Keratinocyte (primary cell): ENCODE measurements around the gene GHRL. TPM values are rescaled to one million over a fixed set of nuclear protein-coding genes. Genes with fewer than 3 reads are reported as not detected.

Experiments used
- DNase-seq: peaks from one replicate; pipeline ENCODE4 v3.0.0-alpha.2; 2011; ENCODE audit warnings: low read depth, missing footprints, low spot score
- FAIRE-seq: peaks from 2 replicates; lab custom pipeline; 2011; peaks lifted over from hg19 to GRCh38; lab: Jason Lieb, UNC
- H2AFZ ChIP-seq: 2 replicates; pipeline ENCODE4 v1.6.0; 2012; ENCODE audit warnings: low read length, control low read depth, inconsistent platforms; ENCODE audit not compliant: control insufficient read depth
- H3K27ac ChIP-seq: 2 replicates; pipeline ENCODE4 v1.5.1; 2011; ENCODE audit warnings: low read length; ENCODE audit not compliant: control insufficient read depth, insufficient read depth
- H3K27me3 ChIP-seq: 3 replicates; pipeline ENCODE4 v1.6.0; 2011; ENCODE audit warnings: low read length; ENCODE audit not compliant: control insufficient read depth, insufficient read depth; ENCODE audit errors: extremely low read depth
- H3K36me3 ChIP-seq, 2 experiments: 2 replicates in 1 of 2; 3 replicates in 1 of 2; pipeline ENCODE4 v1.5.1; 2011; ENCODE audit warnings: low read length in 2 of 2, mild to moderate bottlenecking in 1 of 2; ENCODE audit not compliant: control insufficient read depth in 2 of 2, insufficient read depth in 2 of 2; ENCODE audit errors: extremely low read depth in 1 of 2
- H3K4me1 ChIP-seq: 3 replicates; pipeline ENCODE4 v1.5.1; 2011; ENCODE audit warnings: low read length; ENCODE audit not compliant: control insufficient read depth, insufficient read depth; ENCODE audit errors: extremely low read depth
- H3K4me2 ChIP-seq: 3 replicates; pipeline ENCODE4 v1.6.0; 2011; ENCODE audit warnings: low read depth, low read length; ENCODE audit not compliant: control insufficient read depth, insufficient read depth; ENCODE audit errors: extremely low read depth
- H3K4me3 ChIP-seq, 3 experiments: fragments of 200-600 bp in 1 of 3; sonication (generic) in 1 of 3; 2 replicates in 2 of 3; 3 replicates in 1 of 3; pipeline ENCODE4 v1.5.1; 2011 to 2016; ENCODE audit warnings: low read length in 3 of 3, mild to moderate bottlenecking in 3 of 3, control low read depth in 2 of 3, inconsistent platforms in 1 of 3, low read depth in 1 of 3, mixed read lengths in 1 of 3, mixed run types in 1 of 3, moderate library complexity in 1 of 3; ENCODE audit not compliant: control insufficient read depth in 2 of 3, insufficient read depth in 2 of 3; ENCODE audit errors: extremely low read depth in 1 of 3
- H3K79me2 ChIP-seq: 2 replicates; pipeline ENCODE4 v1.6.0; 2012; ENCODE audit warnings: low read length; ENCODE audit not compliant: control insufficient read depth, insufficient read depth
- H3K9ac ChIP-seq: 3 replicates; pipeline ENCODE4 v1.6.0; 2011; ENCODE audit warnings: low read length; ENCODE audit not compliant: control insufficient read depth, insufficient read depth; ENCODE audit errors: extremely low read depth
- H3K9me1 ChIP-seq: 3 replicates; pipeline ENCODE4 v1.6.0; 2011; ENCODE audit warnings: low read length; ENCODE audit not compliant: control insufficient read depth, insufficient read depth; ENCODE audit errors: extremely low read depth
- H3K9me3 ChIP-seq: 2 replicates; pipeline ENCODE4 v1.5.1; 2012; ENCODE audit warnings: low read depth, low read length; ENCODE audit not compliant: control insufficient read depth
- H4K20me1 ChIP-seq: 3 replicates; pipeline ENCODE4 v1.6.0; 2011; ENCODE audit warnings: low read length; ENCODE audit not compliant: control insufficient read depth, insufficient read depth; ENCODE audit errors: extremely low read depth
- EZH2 ChIP-seq: IDR thresholded peaks from one replicate; pipeline ENCODE4 v1.6.1; 2012; ENCODE audit warnings: inconsistent platforms, mild to moderate bottlenecking, low read length, moderate library complexity
- dilution Hi-C: fragments of 300-500 bp; cut with MboI; formaldehyde crosslinking; loops from one replicate; pipeline ENCODE4 v1.7.0; 2020; ENCODE audit warnings: low sequenced_read_pairs; ENCODE audit not compliant: extremely low pct_ligation_motif_present
- polyA plus RNA-seq, 5 experiments: library from polyadenylated mRNA; depleted of rRNA in 3 of 5; stranded (reverse) in 3 of 5; stranded (forward) in 1 of 5; unstranded in 1 of 5; fragments of >200 nt; gene quantifications; 1 replicate in 1 of 5; 2 replicates in 3 of 5; 3 replicates in 1 of 5; pipeline versions ENCODE4 v1.2.1 to v1.2.3, GENCODE V29; 2011 to 2012; ENCODE audit warnings: missing spikeins in 2 of 5, low read depth in 1 of 5, low replicate concordance in 1 of 5
- TF ChIP-seq, protein P1 (sequence below), 3 experiments: IDR thresholded peaks in 1 of 3; conservative IDR thresholded peaks in 1 of 3; optimal IDR thresholded peaks in 1 of 3; 2 replicates in 2 of 3; 3 replicates in 1 of 3; pipeline versions ENCODE3 to v1.5.1; 2011; ENCODE audit warnings: low read length in 3 of 3, mild to moderate bottlenecking in 3 of 3, moderate library complexity in 2 of 3, control low read depth in 1 of 3, inconsistent platforms in 1 of 3; ENCODE audit not compliant: insufficient read depth in 2 of 3; ENCODE audit errors: extremely low read depth in 1 of 3

Gene GHRL
- polyA plus RNA-seq, 1 donor (not counting 4 experiments of a cell fraction or from before 2014, with no cell fraction given) = not detected

- no peak overlapping the region for H3K4me3 ChIP-seq
- H2AFZ ChIP-seq = no peak overlapping the region
- H3K79me2 ChIP-seq = no peaks in the 10 kb centered on the region
- no peak for TF ChIP-seq EZH2
- TF ChIP-seq, protein P1, sequence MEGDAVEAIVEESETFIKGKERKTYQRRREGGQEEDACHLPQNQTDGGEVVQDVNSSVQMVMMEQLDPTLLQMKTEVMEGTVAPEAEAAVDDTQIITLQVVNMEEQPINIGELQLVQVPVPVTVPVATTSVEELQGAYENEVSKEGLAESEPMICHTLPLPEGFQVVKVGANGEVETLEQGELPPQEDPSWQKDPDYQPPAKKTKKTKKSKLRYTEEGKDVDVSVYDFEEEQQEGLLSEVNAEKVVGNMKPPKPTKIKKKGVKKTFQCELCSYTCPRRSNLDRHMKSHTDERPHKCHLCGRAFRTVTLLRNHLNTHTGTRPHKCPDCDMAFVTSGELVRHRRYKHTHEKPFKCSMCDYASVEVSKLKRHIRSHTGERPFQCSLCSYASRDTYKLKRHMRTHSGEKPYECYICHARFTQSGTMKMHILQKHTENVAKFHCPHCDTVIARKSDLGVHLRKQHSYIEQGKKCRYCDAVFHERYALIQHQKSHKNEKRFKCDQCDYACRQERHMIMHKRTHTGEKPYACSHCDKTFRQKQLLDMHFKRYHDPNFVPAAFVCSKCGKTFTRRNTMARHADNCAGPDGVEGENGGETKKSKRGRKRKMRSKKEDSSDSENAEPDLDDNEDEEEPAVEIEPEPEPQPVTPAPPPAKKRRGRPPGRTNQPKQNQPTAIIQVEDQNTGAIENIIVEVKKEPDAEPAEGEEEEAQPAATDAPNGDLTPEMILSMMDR (optimal IDR thresholded peaks at IDR 0.05 in 1 of 3, IDR thresholded peaks at IDR 0.05 in 1 of 3, conservative IDR thresholded peaks at IDR 0.05 in 1 of 3; ENCODE audit: extremely low read depth in 1 of 3, insufficient read depth in 2 of 3, low read length in 3 of 3) = no peak
- H3K27ac ChIP-seq = no peak overlapping the region
- H3K9ac ChIP-seq = no peak overlapping the region
- peaks cover 3 to 13% of the 10 kb centered on the region in 2 experiments for H3K36me3 ChIP-seq
- no peak for FAIRE-seq
- no peaks in the 10 kb centered on the region for H3K27me3 ChIP-seq
- no peaks in the 10 kb centered on the region for H3K9me3 ChIP-seq
- dilution Hi-C loops = no loop called here
- no peak for DNase-seq
- H3K4me2 ChIP-seq = no peak overlapping the region
- H4K20me1 ChIP-seq = no peaks in the 10 kb centered on the region
- no peaks in the 10 kb centered on the region for H3K9me1 ChIP-seq
- no peaks in the 10 kb centered on the region for H3K4me1 ChIP-seq
Measured at GRCh38 chr3:10294030-10294586, 1.4 kb upstream of the GHRL start.

DNA sequence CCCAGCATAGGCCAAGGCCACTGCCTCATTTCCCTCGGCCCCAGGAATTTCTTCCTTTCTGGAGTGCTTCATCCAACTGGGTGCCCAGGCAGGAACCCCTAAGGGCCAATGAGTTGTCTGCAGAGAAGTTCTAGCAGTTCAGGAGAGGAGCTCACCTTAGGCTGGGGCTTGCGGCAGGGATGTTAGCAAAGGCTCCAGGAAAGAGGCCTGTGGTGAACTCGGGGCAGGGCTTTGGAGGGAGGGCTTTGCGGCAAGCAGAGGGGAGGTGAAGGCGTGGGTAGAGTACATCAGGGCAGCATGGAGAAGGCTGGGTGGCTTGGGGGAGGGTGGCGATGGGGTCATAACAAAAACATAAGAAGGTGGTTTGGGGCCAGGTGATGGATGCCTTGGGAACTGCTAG lies 1.1 kb downstream of the GHRL start:
- H3K9me3 ChIP-seq = no peaks in the 10 kb centered on the region
- H3K36me3 ChIP-seq = peaks cover 10 to 18% of the 10 kb centered on the region in 2 experiments
- H4K20me1 ChIP-seq = no peaks in the 10 kb centered on the region
- DNase-seq (no peak), FAIRE-seq (no peak)
- H3K4me1 ChIP-seq = no peaks in the 10 kb centered on the region
- H3K27ac ChIP-seq = no peak overlapping the region
- no peaks in the 10 kb centered on the region for H3K9me1 ChIP-seq
- no peaks in the 10 kb centered on the region for H3K27me3 ChIP-seq
- TF ChIP-seq EZH2 = no peak
- TF ChIP-seq, protein P1 (optimal IDR thresholded peaks at IDR 0.05 in 1 of 3, IDR thresholded peaks at IDR 0.05 in 1 of 3, conservative IDR thresholded peaks at IDR 0.05 in 1 of 3; ENCODE audit: extremely low read depth in 1 of 3, insufficient read depth in 2 of 3, low read length in 3 of 3) = no peak
- H3K79me2 ChIP-seq = no peaks in the 10 kb centered on the region
- H3K9ac ChIP-seq = no peak overlapping the region
- dilution Hi-C loops = no loop called here
- no peak overlapping the region for H3K4me3 ChIP-seq
- H3K4me2 ChIP-seq = no peak overlapping the region
- H2AFZ ChIP-seq = no peak overlapping the region
